H9 (cell line): ENCODE results near the gene RAB4B. TPM values are rescaled to one million over a fixed set of nuclear protein-coding genes. Genes with fewer than 3 reads are reported as not detected.

ENCODE experiments used
- DNase-seq: peaks from one replicate; pipeline ENCODE4 v3.0.0-alpha.2; 2017
- H2AFZ ChIP-seq: one replicate; pipeline ENCODE4 v1.6.1; 2013; ENCODE audit warnings: mild to moderate bottlenecking, low read length, control low read depth, moderate library complexity
- H2AK5ac ChIP-seq: 2 replicates; pipeline ENCODE4 v1.6.1; 2013; ENCODE audit warnings: low read length, control low read depth, mixed read lengths; ENCODE audit not compliant: insufficient read length
- H2BK120ac ChIP-seq: one replicate; pipeline ENCODE4 v1.6.1; 2013; ENCODE audit warnings: low read depth, mild to moderate bottlenecking, low read length, control low read depth, inconsistent platforms; ENCODE audit not compliant: poor library complexity, severe bottlenecking
- H2BK12ac ChIP-seq: 2 replicates; pipeline ENCODE4 v1.6.1; 2013; ENCODE audit warnings: low read length, control low read depth, mixed read lengths, low read depth; ENCODE audit not compliant: insufficient read length
- H2BK15ac ChIP-seq: 2 replicates; pipeline ENCODE4 v1.6.1; 2013; ENCODE audit warnings: low read depth, low read length, control low read depth
- H2BK20ac ChIP-seq: one replicate; pipeline ENCODE4 v1.6.1; 2013; ENCODE audit warnings: low read depth, mild to moderate bottlenecking, low read length, control low read depth, inconsistent platforms; ENCODE audit not compliant: poor library complexity, severe bottlenecking
- H2BK5ac ChIP-seq: 2 replicates; pipeline ENCODE4 v1.6.1; 2013; ENCODE audit warnings: low read length, control low read depth, mixed read lengths; ENCODE audit not compliant: insufficient read length
- H3K14ac ChIP-seq: 2 replicates; pipeline ENCODE4 v1.6.1; 2013; ENCODE audit warnings: low read length, control low read depth; ENCODE audit not compliant: insufficient read depth
- H3K18ac ChIP-seq: 2 replicates; pipeline ENCODE4 v1.6.1; 2013; ENCODE audit warnings: low read depth, mild to moderate bottlenecking, mixed read lengths, low read length, control low read depth; ENCODE audit not compliant: insufficient read length
- H3K23ac ChIP-seq: 2 replicates; pipeline ENCODE4 v1.6.1; 2013; ENCODE audit warnings: low read length, control low read depth, mixed read lengths, low read depth; ENCODE audit not compliant: insufficient read length
- H3K23me2 ChIP-seq: 2 replicates; pipeline ENCODE4 v1.6.1; 2013; ENCODE audit warnings: low read depth, mild to moderate bottlenecking, mixed read lengths, low read length, control low read depth; ENCODE audit not compliant: insufficient read length, poor library complexity, severe bottlenecking
- H3K27ac ChIP-seq: 2 replicates; pipeline ENCODE4 v1.5.1; 2013; ENCODE audit warnings: low read length, control low read depth, mixed read lengths, low read depth; ENCODE audit not compliant: insufficient read length
- H3K27me3 ChIP-seq: 2 replicates; pipeline ENCODE4 v1.6.1; 2013; ENCODE audit warnings: low read length, control low read depth, inconsistent platforms; ENCODE audit not compliant: insufficient read depth
- H3K4ac ChIP-seq: 2 replicates; pipeline ENCODE4 v1.6.1; 2013; ENCODE audit warnings: low read depth, mild to moderate bottlenecking, control low read depth, inconsistent platforms, low read length, moderate library complexity
- H3K4me1 ChIP-seq: 2 replicates; pipeline ENCODE4 v1.6.1; 2013; ENCODE audit warnings: low read length, control low read depth, inconsistent platforms; ENCODE audit not compliant: insufficient read depth
- H3K4me2 ChIP-seq: 2 replicates; pipeline ENCODE4 v1.6.1; 2013; ENCODE audit warnings: low read length, control low read depth, mixed read lengths; ENCODE audit not compliant: insufficient read length, insufficient read depth
- H3K56ac ChIP-seq: 2 replicates; pipeline ENCODE4 v1.6.1; 2013; ENCODE audit warnings: low read depth, mild to moderate bottlenecking, mixed read lengths, low read length, control low read depth; ENCODE audit not compliant: insufficient read length
- H3K79me1 ChIP-seq: 2 replicates; pipeline ENCODE4 v1.6.1; 2013; ENCODE audit warnings: low read depth, mild to moderate bottlenecking, moderate library complexity, low read length, control low read depth, inconsistent platforms; ENCODE audit not compliant: insufficient read depth, poor library complexity, severe bottlenecking
- H3K79me2 ChIP-seq: 2 replicates; pipeline ENCODE4 v1.6.1; 2013; ENCODE audit warnings: low read length, control low read depth, inconsistent platforms; ENCODE audit not compliant: insufficient read depth
- H3K9ac ChIP-seq: 2 replicates; pipeline ENCODE4 v1.6.1; 2013; ENCODE audit warnings: low read length, control low read depth, mixed read lengths; ENCODE audit not compliant: insufficient read length; ENCODE audit errors: extremely low read depth
- H3K9me3 ChIP-seq: one replicate; pipeline ENCODE4 v1.6.1; 2013; ENCODE audit warnings: low read depth, low read length, inconsistent platforms; ENCODE audit not compliant: control insufficient read depth
- H3T11ph ChIP-seq: one replicate; pipeline ENCODE4 v1.6.1; 2013; ENCODE audit warnings: mild to moderate bottlenecking, low read length, control low read depth, inconsistent platforms
- H4K20me1 ChIP-seq: one replicate; pipeline ENCODE4 v1.6.1; 2013; ENCODE audit not compliant: control insufficient read depth, insufficient read length, insufficient read depth
- H4K5ac ChIP-seq: 2 replicates; pipeline ENCODE4 v1.6.1; 2013; ENCODE audit warnings: low read depth, mild to moderate bottlenecking, mixed read lengths, low read length, control low read depth; ENCODE audit not compliant: insufficient read length
- H4K8ac ChIP-seq: replicated peaks from 2 replicates; pipeline ENCODE4 v1.6.1; 2013; ENCODE audit warnings: low read length, control low read depth, mixed read lengths, low read depth; ENCODE audit not compliant: insufficient read length
- H4K91ac ChIP-seq: 2 replicates; pipeline ENCODE4 v1.6.1; 2013; ENCODE audit warnings: low read depth, mild to moderate bottlenecking, moderate library complexity, mixed read lengths, low read length, control low read depth; ENCODE audit not compliant: insufficient read length
- H3K27ac Mint-ChIP-seq, 3 experiments: 2 replicates in 2 of 3; 3 replicates in 1 of 3; pipeline ENCODE4 v1.8.0; 2020 to 2021; ENCODE audit warnings: mixed read lengths in 3 of 3, mild to moderate bottlenecking in 1 of 3, moderate library complexity in 1 of 3
- H3K27me3 Mint-ChIP-seq: 2 replicates; pipeline ENCODE4 v1.8.0; 2021; ENCODE audit warnings: low read depth, mild to moderate bottlenecking, moderate library complexity, mixed read lengths
- H3K36me3 Mint-ChIP-seq, 3 experiments: 2 replicates in 2 of 3; 3 replicates in 1 of 3; pipeline ENCODE4 v1.8.0; 2020 to 2021; ENCODE audit warnings: low read depth in 3 of 3, mixed read lengths in 3 of 3; ENCODE audit not compliant: insufficient read depth in 1 of 3
- H3K4me1 Mint-ChIP-seq, 2 experiments: 2 replicates each; pipeline ENCODE4 v1.8.0; 2020; ENCODE audit warnings: mixed read lengths in 2 of 2
- H3K4me3 Mint-ChIP-seq, 2 experiments: 2 replicates in 1 of 2; 3 replicates in 1 of 2; pipeline ENCODE4 v1.8.0; 2020 to 2021; ENCODE audit warnings: mild to moderate bottlenecking in 2 of 2, mixed read lengths in 2 of 2, moderate library complexity in 1 of 2
- H3K9me3 Mint-ChIP-seq, 2 experiments: 2 replicates in 1 of 2; 3 replicates in 1 of 2; pipeline ENCODE4 v1.8.0; 2020; ENCODE audit warnings: mild to moderate bottlenecking in 2 of 2, mixed read lengths in 2 of 2, moderate library complexity in 1 of 2
- WGBS: extraction: QIAGEN DNeasy Blood & Tissue Kit; methylation state at CpG from one replicate; pipeline ENCODE4 v1.1.7; 2013; ENCODE audit warnings: missing lambda C conversion rate, low lambda C conversion rate, mixed read lengths; ENCODE audit not compliant: insufficient read length; ENCODE audit errors: extremely low coverage; 5-methylcytosine and 5-hydroxymethylcytosine counted together
- total RNA-seq: library from RNA; stranded (reverse); gene quantifications from 2 replicates; pipeline ENCODE4 v1.2.1, GENCODE V29; 2021
- TF ChIP-seq, protein P1 (sequence below): fragments of 200-600 bp; sonication (generic); conservative IDR thresholded peaks from 3 replicates; pipeline ENCODE4 v1.8.0; 2021; ENCODE audit warnings: antibody characterized with exemption, mild to moderate bottlenecking

The RAB4B gene
- total RNA-seq, 1 experiment from 2014 or later: 26.8 TPM

DNA sequence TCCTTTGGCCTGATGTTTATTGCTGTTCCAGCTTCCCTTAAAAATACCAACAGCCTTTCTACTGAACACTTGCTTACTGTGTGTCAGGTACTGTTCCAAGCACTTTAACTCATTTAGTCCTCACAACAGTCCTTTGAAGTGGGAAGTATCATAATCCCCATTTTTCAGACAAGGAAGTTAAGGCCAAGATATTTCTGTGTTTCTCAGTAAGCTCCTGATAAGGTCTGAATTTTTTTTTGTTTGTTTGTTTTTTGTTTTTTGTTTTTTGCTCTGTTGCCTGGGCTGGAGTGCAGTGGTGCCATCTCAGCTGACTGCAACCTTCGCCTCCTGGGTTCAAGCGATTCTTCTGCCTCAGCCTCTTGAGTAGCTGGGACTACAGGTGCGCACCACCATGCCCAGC, 19.6 kb upstream of the RAB4B start:
- no peak overlapping the region for H2BK12ac ChIP-seq
- H2BK120ac ChIP-seq: no peak overlapping the region
- no peak overlapping the region for H3K9ac ChIP-seq
- no peak overlapping the region for H3K23ac ChIP-seq
- H4K5ac ChIP-seq: no peak overlapping the region
- TF ChIP-seq, protein P1, sequence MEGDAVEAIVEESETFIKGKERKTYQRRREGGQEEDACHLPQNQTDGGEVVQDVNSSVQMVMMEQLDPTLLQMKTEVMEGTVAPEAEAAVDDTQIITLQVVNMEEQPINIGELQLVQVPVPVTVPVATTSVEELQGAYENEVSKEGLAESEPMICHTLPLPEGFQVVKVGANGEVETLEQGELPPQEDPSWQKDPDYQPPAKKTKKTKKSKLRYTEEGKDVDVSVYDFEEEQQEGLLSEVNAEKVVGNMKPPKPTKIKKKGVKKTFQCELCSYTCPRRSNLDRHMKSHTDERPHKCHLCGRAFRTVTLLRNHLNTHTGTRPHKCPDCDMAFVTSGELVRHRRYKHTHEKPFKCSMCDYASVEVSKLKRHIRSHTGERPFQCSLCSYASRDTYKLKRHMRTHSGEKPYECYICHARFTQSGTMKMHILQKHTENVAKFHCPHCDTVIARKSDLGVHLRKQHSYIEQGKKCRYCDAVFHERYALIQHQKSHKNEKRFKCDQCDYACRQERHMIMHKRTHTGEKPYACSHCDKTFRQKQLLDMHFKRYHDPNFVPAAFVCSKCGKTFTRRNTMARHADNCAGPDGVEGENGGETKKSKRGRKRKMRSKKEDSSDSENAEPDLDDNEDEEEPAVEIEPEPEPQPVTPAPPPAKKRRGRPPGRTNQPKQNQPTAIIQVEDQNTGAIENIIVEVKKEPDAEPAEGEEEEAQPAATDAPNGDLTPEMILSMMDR: no peak
- H3K4ac ChIP-seq: no peak overlapping the region
- peak overlapping the region in 2 of 3 experiments; percentile 24 to 42; a peak in 2 of 7 replicates for H3K27ac Mint-ChIP-seq
- no peak overlapping the region for H3K14ac ChIP-seq
- no peaks in the 10 kb centered on the region; the same call in 1 of the 2 replicates for H3K27me3 ChIP-seq
- H4K8ac ChIP-seq: no peak overlapping the region
- no peak overlapping the region for H4K91ac ChIP-seq
- H4K20me1 ChIP-seq: peaks cover 3% of the 10 kb centered on the region
- H3K79me2 ChIP-seq: peaks cover 25% of the 10 kb centered on the region; the same call in 1 of the 2 replicates
- WGBS: no CpG with 5 or more reads among the region's 3 CpGs
- no peak overlapping the region for H3K18ac ChIP-seq
- H3K27ac ChIP-seq: no peak overlapping the region
- H3K23me2 ChIP-seq: no peaks in the 10 kb centered on the region
- H3K4me2 ChIP-seq: no peak overlapping the region
- no peak overlapping the region for H2BK15ac ChIP-seq
- H2AK5ac ChIP-seq: no peak overlapping the region
- no peaks in the 10 kb centered on the region for H3K9me3 ChIP-seq
- H3K4me3 Mint-ChIP-seq: no peak overlapping the region
- no peak overlapping the region for H3T11ph ChIP-seq
- H3K79me1 ChIP-seq: peaks cover 17% of the 10 kb centered on the region
- no peaks in the 10 kb centered on the region for H3K9me3 Mint-ChIP-seq
- no peaks in the 10 kb centered on the region for H3K27me3 Mint-ChIP-seq
- H3K56ac ChIP-seq: no peak overlapping the region
- peaks cover 14 to 15% of the 10 kb centered on the region in 2 experiments for H3K4me1 Mint-ChIP-seq
- H2AFZ ChIP-seq: no peak overlapping the region
- no peaks in the 10 kb centered on the region for H3K4me1 ChIP-seq
- no peak overlapping the region for H2BK20ac ChIP-seq
- no peak overlapping the region for H2BK5ac ChIP-seq
- DNase-seq: no peak
- peaks cover 69 to 93% (median 86%) of the 10 kb centered on the region in 3 experiments for H3K36me3 Mint-ChIP-seq
